ENCODE data around the gene MYO18A.

MYO18A gene

DNA sequence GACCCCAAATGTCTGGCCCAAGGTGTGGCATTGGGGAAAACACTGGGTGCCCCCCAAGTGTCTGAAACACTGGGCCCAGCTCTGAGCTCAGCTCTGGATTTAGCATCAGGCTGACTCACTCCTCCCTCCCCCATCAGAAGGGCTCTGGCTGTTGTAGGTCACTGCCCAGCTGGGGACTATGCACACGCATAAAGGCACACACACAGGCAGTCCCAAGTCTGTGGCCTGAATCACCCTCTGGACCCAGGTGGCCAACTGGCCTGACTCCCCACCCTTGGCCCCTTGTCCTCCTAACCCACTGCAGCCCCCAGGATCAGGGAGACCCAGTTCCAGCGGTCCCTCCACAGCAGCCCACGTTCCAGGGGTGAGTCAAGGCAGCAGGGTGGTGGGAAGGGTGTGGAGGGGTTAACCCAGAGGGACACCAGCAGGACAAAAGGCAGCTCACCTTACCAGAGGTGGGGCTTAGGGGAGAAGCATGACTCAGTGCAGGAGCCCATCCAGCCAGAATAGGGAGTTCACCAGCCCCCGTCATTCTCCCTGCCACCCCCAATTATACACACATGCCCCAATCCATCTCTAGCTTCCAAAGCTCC lies 47.0 kb downstream of the MYO18A start:
- intact Hi-C loops (cut with DNase I) = no loop called here
- DNase-seq = peak in 4 of 10 donors; percentile 42 to 88 (median 68)

DNA sequence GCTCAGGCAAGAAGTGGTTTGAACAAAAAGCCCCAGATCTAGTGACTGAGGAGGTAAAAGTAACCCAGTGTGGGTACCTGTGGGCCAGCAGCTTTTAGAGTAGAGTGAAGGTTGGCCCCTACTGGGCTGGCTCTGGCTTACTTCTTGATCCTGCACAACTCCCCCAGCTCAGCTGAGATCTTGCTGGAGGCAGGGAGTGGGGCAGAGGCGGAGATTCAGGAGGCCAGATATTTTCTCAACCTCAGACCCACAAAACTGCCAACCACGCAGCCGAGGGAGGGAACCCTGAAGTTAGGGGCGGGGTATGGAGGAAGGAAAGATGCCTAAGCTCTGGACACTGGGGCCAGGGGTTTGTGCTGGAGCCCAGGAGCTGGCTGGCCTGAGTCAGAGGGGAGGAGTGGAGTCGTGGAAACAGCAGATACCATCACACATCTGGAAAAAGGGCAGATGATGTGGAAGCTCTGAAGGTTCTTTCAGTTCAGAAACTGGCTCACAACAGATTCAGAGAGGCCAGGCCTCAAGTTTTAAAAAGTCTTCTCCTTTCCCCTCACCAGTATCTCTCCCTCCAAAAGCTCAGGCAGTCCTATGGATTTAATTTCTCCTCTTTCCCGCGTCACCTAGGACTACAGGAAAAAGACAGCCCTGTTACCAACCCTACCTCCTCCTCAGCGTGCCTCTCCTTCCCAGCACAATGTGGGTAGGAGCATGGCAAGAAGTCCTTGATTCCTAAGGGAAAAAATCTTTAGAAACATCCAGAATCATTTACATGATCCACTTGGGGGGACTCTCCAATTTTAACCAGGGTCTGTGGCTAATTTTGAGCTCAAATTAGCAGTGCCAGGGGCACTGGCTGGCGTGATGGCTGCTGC lies 48.1 kb downstream of the MYO18A start:
- intact Hi-C loops (cut with DNase I) = no loop called here
- DNase-seq = peak in 1 of 10 donors; percentile 61

DNA sequence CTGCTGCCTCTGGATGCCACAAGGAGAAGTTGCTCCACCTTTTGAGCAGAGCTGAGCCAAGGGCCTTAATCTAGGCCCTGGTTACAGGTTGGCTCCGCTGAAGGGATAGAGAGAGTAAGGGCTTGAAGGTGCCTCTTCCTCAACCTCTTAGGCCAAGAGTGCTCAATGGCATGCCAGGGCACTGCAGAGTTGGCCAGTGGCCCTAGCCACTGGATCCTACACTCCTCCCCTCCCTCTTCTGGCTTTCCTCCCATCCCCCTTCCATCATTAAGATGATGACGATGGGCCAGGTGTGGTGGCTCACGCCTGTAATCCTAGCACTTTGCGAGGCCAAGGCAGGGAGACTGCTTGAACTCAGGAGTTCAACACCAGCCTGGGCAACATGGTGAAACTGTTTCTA lies 50.5 kb downstream of the MYO18A start:
- no peak for DNase-seq
- intact Hi-C loops (cut with DNase I) = no loop called here

DNA sequence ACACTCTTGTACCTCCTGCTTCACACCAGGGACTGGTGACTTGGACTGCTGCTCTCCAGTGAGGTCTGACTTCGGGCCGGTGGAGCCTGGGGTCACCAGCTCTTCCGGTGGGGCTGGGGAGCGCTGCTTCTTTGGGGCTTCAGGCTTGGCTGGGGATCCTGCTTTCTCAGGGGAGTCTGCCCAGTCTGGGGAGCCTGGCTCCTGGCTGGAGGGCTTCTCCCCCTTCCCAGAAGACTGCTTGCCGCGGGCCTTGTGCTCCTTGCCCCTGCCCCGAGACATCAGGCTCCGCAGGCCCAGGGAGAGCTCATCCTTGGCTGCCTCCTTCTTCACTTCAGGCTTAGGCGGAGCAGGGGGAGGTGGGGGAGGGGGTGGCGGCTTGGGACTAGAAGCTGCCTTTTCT lies 52.4 kb downstream of the MYO18A start:
- DNase-seq = peak in 1 of 10 donors; percentile 76
- intact Hi-C loops (cut with DNase I) = no loop called here

DNA sequence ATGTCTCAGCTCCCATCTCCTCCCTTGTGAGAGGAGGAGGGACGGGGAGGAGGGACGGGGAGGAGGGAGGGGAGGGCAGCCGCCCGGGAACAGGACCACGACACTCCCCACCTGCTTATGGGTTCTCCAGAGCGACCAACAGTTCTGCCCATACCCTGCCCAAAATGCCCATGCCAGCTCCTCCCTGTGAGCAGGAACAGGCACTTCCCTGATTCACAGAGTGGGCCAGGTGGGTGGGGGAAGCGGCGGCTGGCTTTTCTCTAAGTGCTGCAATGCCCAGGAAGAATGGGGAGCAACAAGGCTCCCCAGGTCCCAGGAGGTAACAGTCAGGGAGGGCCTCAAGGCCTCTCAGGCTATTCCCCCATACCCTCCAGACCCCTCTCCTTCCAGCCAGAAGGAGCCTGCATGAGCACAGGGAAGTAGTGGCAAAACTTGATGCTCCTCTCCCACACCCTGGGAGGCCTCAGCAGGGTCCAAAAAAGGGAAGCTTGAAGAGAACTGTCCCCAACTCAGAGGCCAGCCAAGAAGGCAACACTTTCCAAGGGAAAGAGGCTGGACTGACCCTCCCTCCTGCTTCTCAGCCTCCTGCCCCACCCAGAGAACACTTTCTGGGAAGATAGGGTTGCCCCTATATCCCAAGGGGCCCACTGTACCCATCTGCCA lies 53.8 kb downstream of the MYO18A start:
- DNase-seq = peak in 1 of 10 donors; percentile 43
- intact Hi-C loops (cut with DNase I) = no loop called here

DNA sequence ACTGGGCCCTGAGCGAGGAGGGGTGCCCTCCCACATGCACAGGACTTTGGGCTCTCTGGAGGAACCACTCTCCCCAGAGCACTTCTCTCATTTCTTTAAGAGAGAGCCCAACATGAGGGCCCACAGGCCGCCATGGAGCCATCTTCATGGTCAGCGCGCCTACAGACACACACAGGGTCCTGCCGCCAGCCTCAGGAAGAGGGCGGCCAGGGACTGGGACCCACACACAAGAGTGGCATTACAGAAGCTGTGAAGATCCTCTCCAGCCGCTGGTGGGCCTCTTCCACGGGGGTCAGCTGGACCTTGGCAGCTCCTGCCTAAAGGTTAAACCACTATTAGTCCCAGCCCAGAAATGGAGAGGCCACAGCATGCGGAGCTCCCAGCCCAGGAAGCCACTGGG lies 54.5 kb downstream of the MYO18A start:
- peak in 1 of 10 donors; percentile 67 for DNase-seq
- intact Hi-C loops (cut with DNase I) = no loop called here

DNA sequence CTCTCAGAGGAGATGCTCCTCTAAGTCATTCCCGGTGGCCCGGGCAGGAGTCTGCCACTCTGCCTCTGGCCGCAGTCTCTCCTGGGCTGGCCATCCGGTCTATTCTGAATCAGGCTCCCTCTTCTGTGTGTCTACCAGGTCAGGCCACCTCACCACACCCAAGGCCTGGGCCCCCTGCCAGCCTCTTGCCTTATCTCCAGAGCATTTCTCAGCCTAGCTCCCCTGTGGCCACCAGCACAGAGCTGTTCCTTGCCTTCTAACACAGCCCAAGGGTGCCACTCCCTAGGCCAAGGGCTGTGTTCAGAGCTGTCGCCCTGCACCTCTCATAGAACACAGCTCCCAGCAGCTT lies 55.3 kb downstream of the MYO18A start:
- peak in 1 of 10 donors; percentile 36 for DNase-seq
- intact Hi-C loops (cut with DNase I) = no loop called here

DNA sequence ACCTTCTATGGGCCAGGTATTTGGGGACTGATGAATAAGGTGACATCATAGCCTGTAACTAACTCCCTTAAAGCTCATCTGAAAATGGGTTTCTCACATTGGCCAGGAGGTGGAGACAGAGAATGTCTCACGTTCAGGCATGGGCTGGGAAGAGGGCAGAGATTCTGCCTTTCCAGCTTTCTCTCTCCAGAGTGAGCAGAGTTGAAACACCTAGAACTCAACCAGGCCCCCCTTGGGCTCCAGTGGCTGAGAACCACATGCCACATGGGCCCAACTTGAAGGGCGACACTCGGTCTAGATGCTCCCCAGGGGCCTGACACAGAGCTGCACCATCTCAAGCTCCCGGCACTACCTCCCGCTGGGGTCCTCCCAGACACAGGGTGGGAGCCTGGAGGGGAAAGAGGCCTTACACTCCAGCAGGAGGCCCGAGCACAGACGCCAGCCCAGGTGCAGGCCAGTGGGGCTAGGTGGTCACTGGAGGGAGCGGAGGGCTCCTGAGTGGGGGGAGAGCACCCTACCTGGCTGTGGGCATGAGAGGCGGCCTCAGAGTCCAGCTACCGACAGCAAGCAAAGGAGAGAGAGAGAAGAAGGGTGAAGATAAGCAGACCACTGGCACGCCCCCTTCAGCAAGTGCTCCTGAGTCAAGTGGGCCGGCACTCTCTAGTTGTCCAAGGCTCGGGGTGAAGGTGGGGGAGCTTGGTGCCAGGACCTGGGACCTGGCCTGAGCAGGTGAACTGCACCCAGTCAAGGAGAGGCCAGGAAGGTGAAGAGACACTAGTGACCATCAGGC lies 55.9 kb downstream of the MYO18A start:
- peak in 5 of 10 donors; percentile 43 to 87 (median 56) for DNase-seq
- intact Hi-C loops (cut with DNase I) = no loop called here

DNA sequence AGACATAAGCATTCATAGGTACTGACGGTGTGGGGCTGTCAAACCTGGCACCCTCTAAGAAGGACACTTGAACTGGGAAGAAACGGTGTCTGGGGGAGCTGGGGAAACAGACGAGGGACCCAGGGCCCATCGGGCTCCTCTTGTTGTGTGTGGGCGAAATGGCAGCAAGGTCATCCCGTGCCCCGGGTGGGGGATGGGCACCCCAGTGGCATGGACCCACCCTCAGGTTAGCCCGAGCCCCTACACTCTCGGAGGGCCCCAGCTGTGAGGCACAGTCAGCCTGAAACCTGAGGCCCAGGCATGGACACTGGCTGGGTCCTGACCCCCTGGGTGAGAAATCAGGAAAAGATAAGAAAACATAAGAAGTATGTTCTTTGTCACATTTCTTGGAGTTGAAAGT lies 57.1 kb downstream of the MYO18A start:
- intact Hi-C loops (cut with DNase I) = loop anchor here (2.0 kb wide), 1 partner anchor 168 kb away; no protein-coding TSS in a partner anchor
- DNase-seq = no peak

DNA sequence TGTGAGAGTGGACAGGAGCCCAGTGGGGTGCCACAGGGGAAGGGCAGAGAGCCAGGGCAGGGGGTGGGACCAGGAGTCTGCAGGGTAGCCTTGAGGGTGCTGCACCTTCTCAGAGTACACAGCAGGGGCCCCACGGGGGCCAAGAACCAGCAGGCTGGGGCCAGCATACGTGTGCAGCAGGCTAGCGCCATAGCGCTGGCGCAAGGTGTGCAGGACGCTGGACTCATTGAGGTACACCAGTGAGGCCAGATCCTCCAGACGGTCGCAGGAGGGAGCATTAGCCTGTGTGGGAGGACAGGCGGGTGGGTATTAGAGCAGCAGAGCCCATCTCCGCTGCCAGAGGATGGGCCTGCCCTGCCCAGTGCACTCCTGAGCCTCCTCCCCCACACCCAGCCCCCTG lies 58.8 kb downstream of the MYO18A start:
- DNase-seq = no peak
- intact Hi-C loops (cut with DNase I) = no loop called here

DNA sequence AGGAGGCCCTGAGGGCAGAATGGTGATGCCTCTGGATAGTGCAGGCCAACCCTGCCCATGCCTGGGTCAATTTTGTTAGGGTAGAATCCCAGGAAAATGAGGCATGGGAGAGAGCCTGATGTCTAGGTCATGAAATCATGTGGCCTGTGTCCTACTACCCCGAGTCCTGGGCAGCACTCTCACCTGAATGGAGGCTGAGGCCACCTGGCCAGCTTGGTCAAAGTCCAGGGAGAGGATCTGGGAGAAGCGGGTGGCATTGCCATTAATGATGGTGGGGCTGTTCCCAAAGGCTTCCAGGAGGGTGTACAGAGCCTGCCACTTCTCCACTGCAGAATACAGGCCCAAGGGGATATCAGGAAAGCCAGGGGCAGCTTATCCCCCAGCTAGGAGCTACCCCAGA lies 59.8 kb downstream of the MYO18A start:
- intact Hi-C loops (cut with DNase I) = no loop called here
- no peak for DNase-seq

DNA sequence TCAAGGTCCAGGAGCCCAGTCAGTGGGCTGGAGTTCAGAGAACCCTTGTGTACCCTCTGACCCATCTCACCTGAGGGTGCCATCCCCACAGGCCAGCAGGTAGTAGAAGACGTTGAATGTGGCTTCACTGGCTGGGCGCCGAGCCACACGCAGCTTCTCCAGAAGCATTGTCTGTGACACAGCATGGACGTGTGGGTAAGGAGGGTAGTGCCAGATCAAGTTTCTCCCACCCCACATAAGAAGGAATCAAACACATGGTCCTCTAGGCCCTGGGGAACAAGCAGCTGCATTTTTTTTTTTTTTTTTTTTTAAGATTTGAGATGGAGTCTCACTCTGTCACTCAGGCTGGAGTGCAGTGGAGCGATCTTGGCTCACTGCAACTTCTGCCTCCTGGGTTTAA lies 60.9 kb downstream of the MYO18A start:
- no peak for DNase-seq
- intact Hi-C loops (cut with DNase I) = no loop called here

DNA sequence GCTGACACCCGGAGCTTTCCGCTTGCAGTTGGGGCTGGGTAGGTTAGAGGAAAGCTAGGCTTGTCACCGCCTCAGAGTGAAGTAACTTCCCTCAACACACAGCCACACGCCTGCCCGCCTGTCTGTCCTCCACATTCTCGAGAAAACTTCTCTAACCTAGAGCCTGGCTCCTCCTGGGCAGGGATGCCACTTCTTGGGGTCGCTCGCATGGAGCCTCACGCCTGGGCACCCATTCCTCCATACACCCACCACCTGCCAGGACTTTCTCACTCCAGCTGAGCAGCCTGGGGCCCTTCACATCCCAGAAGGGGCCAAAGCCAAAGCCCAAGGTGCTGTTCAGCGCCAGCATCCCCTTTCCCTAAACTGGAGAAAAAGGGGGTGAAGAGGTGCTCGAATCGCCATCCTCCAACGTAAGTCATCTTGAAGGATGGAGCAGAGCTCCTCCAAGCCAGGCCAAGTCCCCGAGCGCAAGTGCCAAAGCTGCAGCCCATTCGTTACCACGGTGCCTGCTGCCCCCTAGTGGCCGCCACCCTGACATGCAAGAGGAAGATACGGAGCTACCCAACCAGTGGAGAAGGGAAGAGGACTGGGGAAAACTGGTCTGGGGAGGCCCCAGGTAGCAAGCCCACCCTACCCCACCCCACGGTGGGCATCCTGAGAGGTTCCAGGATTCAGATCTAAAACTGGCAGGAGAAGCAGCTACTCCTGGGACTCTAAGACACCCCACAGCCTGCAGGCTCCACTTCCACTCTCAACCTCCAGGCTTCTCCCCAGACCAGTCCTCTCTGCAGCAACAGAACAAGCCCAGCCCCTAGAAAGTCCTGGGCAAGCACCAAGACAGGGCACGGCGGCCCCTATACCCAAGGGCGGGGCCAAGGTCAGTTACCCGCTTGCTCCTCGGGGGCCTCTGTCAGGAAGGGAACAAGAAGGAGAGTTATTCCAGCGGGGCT lies 63.1 kb downstream of the MYO18A start:
- DNase-seq = peak; percentile 57 to 97 (median 86)
- intact Hi-C loops (cut with DNase I) = loop anchor here (1.0 kb wide), 1 partner anchor 152 kb away; no protein-coding TSS in a partner anchor

DNA sequence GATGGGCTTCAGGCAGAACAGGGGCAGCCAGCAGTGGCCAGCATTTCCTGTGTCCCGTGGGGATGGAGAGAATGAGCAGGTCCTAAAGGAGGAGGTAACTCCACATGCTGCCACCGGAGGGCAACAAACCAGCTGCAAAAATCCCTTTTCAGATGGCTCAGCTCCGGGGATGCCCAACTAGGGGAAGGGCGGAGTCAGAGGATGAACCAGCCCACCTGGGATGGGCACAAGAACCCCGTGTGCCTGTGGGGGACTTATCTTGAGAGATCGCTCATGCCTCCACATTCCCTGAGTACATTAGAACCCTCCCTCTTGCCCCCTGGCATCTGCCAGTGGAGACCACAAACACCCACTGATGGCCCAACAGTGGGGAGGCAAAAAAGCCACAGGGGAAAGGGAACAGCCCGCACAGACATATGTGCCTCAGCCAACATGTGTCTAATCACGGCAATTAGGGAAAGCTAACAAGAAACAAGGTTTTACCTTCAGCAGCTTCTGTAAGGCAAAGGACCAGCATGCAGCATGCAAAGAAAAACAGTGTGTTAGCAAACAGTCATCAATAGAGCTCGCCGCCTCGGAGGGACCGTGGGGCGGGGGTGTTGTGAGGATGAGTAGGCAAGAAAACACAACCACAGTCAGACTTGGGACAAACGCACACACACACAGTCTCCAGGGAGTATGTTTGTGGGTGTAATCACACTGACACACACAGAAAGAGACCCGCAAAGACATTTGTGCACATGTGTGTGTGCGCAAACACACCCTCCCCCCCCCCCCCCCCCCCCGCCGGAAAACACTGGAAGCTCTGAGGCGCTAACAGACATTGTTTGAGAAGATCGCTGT lies 64.0 kb downstream of the MYO18A start:
- peak in 8 of 10 donors; percentile 44 to 92 (median 46) for DNase-seq
- intact Hi-C loops (cut with DNase I) = no loop called here

DNA sequence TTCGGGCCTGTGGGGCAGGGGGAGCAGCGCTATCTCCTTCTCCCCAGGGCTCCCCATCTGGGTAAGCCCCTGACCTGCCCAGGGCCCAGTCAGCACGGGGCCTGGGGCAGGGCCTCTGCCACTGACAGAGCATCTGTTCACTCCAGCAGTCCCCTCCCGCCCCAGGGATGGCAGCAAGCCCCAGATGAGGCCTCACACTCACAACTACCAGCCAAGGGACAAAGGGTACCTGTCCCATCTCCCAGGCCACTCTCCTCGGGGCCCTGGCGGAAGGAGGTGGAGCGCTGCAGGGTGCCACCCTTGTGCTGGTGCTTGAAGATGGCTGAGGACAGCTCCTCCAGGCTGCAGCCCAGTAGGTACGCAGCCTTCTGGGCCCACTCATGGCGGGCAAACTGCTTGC lies 64.8 kb downstream of the MYO18A start:
- peak in 1 of 10 donors; percentile 73 for DNase-seq
- intact Hi-C loops (cut with DNase I) = no loop called here

DNA sequence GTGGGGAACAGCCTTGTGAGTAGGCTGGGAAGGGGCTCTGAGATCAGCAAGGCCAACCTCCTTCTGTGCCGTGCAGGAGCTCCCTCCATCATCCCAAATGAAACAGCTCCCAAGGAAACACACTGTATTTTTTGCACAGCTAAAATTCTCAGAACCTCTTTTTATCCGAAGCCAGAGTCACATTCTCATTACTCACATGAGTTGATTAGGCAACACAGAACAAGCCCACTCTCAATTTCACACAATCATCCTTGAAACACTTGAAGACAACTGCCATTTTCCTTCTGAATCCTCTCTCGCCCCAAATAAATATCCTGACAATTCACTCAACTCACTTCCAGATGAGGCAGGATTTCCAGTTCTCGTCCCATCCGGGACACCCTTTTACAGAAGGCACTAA lies 66.1 kb downstream of the MYO18A start:
- intact Hi-C loops (cut with DNase I) = no loop called here

DNA sequence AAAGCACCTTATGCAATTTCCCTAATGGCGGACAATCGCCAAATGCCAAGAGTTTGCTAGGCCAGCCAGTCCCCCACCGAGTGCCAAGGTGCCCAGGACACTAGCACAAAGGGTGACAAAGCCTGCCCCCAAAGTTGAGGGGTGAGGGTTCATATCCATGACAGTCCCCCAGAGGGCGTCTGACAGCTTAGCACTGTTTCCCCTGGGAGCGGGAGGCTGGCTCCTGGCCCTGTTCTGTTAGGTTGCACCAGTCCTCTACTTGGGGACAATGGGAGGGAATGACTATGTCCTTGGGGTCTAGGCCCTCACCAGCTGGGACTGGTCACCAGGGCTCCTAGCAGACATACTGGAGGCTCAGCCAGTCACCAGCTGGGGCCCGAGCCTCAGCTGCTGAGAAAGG lies 66.9 kb downstream of the MYO18A start:
- DNase-seq = peak in 2 of 10 donors; percentile 37 to 40
- intact Hi-C loops (cut with DNase I) = loop anchor here (1.0 kb wide), 1 partner anchor 148 kb away; no protein-coding TSS in a partner anchor

More for the DNA sequence above, 66.1 kb downstream of the MYO18A start:
- no peak for DNase-seq

DNA sequence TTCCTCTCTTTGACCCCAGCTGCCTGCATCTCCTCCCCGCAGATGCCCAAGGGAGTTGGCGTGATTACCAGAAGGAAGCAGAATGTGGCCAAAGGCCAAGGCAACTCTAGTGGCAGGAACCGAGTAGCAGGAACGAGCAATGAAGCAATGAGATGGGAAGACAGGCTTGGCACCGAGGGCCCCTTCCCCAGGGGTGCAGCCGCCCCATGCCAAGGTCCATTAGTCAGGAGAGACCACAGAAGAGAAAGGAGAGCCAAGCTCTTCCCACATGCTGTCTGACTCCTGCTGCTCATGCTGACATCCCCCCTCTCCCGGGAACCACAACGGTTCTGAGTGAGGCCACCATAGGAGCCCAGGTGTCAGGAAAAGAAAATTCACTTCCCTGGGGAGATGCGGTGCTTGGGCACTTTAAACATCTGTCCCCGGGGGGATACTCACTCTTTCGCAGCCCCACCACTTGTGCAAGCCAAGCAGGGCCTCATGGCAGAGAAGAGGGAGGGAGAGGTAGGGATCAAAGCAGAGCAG lies 67.4 kb downstream of the MYO18A start:
- peak in 4 of 10 donors; percentile 24 to 85 (median 54) for DNase-seq
- intact Hi-C loops (cut with DNase I) = loop anchor here (1.0 kb wide), 1 partner anchor 148 kb away; no protein-coding TSS in a partner anchor

Measured in posterior cingulate gyrus (tissue), 11 donors.